ENCODE measurements around the gene NTN1.

- TF ChIP-seq CTCF (IDR thresholded peaks at IDR 0.05) (no peak), POLR2A (IDR thresholded peaks at IDR 0.05) (no peak)
These were observed 210.8 kb downstream of the NTN1 start for GRCh38 chr17:9232155-9232475.
